CD4-positive, alpha-beta T cell treated with Interleukin-10 for 1 hour (primary cell): ENCODE data around the gene ACADM.
A peak's percentile ranks its signal among the peaks of the same experiment; 100 is the strongest.
"Not testable (repeated sequence)": the region's sequence is repeated elsewhere in the genome, so short reads cannot be mapped to it uniquely, and the experiment has no call there.

ENCODE experiments used
- DNase-seq: peaks from one replicate; pipeline ENCODE4 v3.0.0-alpha.2; 2020

The ACADM gene

DNA sequence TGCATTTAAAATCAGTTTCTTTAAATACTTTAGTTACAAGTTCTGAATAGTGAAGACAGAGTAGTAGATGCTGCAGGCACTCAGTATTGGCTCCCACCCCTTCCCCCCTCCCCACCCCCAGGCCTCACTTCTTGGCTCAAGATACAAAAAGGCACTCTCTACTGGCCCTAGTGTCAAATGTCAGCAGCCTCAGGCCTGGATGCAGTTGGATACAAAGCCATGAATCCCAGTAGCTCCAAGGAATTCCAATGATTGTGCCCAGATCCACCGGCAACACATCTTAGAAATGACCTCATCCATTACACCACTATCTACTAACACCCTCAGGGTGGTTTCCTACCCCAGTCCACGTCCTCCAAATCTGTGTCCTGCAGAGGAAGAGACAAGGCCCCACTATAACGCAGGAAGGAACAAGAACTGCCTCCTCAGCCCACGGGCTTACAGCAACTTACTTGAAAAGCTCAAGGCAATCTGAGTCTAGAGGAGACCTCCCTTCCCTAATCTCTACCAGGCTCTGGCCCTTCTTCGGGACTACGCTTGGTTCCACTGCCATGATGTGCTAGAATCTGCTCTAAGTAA lies 17.6 kb downstream of the ACADM start:
- no peak for DNase-seq

DNA sequence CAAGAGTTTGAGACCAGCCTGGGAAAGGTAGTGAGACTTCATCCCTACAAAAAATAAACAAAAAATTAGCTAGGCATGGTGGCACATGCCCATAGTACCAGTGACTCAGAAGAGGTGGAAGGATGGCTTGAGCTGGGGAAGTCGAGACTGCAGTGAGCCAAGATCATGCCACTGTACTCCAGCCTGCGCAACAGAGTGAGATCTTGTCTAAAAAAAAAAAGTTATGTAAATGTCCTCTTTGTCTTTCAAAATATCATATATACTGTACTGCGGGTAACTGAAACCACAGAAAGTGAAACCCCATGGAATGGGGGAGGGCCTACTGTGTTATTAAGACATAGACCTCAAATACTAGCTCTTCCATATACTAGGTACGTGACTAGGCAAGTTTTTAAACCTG lies 20.8 kb downstream of the ACADM start:
- DNase-seq, result no peak

DNA sequence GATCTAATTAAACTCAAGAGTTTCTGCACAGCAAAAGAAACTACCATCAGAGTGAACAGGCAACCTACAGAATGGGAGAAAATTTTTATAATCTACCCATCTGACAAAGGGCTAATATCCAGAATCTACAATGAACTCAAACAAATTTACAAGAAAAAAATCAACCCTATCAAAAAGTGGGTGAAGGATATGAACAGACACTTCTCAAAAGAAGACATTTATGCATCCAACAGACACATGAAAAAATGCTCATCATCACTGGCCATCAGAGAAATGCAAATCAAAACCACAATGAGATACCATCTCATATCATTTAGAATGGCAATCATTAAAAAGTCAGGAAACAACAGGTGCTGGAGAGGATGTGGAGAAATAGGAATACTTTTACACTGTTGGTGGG lies 32.7 kb downstream of the ACADM start:
- not testable (repeated sequence) for DNase-seq

DNA sequence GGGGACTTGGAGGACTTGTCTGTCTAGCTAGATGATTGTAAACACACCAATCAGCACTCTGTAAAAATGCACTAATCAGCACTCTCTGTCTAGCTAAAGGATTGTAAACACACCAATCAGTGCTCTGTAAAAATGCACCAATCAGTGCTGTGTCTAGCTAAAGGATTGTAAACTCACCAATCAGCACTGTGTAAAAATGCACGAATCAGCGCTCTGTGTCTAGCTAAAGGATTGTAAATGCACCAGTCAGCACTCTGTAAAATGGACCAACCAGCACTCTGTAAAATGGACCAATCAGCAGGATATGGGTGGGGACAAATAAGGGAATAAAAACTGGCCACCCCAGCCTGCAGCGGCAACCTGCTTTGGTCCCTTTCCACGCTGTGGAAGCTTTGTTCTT lies 34.0 kb downstream of the ACADM start:
- not testable (repeated sequence) for DNase-seq

DNA sequence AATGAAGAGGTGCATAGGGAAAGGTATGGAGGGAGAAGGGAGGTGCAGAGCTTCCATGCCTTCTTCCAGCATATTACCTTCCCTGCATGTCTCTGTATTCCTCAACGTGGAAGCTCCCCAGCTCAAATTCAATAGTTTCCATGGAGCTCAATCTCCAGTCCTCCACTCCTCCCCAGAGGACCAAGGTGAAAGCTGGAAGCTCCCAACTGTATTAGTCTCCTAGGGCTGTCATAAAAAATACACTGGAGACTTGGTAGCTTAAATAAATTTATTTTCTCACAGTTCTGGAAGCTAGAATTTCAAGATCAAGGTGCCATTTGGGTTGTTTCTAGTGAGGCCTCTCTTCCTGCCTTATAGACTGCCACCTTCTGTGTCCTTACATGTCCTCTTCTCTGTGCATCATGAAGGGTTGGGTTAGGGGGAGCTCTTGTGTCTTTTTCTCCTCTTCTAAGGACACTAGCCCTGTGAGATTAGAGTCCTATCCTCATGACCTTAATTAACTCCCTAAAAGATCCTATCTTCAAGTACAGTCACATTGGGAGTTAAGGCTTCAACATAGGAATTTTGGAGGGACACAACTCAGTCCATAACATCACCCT lies 39.6 kb downstream of the ACADM start:
- no peak for DNase-seq

DNA sequence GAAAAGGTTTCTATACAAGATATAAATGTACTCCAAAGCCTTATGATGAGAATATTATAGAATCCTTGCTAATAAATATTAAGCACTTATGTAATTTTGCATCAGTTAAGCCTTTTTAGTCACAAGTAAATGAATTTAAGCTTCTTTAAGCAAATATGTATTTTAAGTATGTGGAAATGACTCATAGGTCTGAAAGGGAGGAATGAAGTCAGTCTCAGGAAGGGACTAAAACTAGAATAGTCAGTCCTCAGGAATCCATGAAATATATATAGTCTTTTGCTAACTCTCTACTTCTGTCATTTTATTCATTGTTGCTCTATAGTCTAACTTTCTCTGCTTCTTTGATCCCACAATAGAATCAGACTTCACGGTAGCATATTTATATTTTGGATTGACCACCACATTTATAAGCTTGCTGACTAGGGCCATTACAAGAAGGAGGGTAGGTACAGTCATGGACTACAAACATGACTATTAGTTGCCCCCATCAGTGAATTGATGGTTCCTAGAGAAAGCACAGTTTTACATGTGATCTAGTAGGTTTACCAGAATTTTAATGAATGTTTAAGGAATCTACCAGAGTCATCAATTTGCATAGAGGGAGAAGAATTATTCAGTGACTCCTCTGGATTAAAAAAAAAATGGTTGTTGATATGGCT lies 41.3 kb downstream of the ACADM start:
- no peak for DNase-seq

DNA sequence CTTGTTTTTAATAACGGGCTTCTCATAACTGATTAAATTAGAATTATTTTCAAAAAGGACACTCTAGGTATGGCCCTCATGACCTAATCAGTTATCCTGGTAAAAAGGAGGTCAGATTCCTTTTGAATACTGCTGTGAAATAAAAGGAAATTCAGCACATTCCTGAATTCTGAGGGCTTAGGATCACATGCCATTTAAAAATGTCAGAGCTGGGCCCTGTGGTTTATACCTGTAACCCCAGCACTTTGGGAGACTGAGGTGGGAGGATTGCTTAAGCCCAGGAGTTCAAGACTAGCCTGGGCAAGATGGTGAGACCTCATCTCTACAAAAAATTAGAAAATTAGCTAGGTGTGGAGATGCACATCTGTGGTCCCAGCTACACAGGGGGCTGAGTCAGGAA lies 43.5 kb downstream of the ACADM start:
- no peak for DNase-seq

- no peak for DNase-seq
These were observed 46.3 kb downstream of the ACADM start for GRCh38 chr1:75770761-75771160.

DNA sequence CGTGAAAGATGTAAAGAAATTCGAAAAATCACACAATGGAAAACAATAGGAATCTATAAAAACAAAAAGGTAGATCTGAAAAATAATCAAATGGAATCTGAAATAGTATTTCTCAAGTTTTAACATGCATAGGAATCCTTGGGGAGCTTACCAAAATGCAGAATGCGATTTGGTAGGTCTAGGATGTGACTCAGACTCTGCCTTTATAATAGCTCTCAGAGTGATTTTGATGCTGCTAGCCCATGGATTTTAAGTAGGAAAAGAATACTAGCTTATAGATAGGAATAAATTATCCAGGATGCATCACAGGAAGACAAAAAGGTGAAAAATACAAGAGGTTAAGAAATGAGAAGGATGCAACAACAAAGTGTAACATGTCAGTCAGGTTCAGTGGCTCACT lies 47.5 kb downstream of the ACADM start:
- DNase-seq, result no peak

DNA sequence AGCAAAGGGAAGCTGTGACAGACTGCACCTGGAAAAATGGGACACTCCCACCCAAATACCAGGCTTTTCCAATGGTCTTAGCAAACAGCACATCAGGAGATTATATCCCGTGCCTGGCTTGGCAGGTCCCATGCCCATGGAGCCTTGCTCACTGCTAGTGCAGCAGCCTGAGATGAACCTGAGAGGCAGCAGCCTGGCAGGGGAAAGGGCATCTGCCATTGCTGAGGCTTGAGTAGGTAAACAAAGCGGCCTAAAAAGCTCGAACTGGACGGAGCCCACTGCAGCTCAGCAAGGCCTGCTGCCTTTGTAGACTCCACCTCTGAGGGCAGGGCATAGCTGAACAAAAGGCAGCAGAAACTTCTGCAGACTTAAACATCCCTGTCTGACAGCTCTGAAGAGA lies 53.3 kb downstream of the ACADM start:
- DNase-seq, result not testable (repeated sequence)

GRCh38 chr1:75778694-75779093 lies 54.2 kb downstream of the ACADM start:
- not testable (repeated sequence) for DNase-seq

DNA sequence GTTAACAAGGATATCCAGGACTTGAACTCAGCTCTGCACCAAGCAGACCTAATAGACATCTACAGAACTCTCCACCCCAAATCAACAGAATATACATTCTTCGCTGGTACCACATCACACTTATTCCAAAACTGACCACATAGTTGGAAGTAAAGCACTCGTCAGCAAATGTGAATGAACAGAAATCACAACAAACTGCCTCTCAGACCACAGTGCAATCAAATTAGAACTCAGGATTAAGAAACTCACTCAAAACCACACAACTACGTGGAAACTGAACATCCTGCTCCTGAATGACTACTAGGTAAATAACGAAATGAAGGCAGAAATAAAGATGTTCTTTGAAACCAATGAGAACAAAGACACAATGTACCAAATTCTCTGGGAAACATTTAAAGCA lies 55.7 kb downstream of the ACADM start:
- DNase-seq, result not testable (repeated sequence)

GRCh38 chr1:75783920-75784319 lies 59.4 kb downstream of the ACADM start:
- DNase-seq, result not testable (repeated sequence)

DNA sequence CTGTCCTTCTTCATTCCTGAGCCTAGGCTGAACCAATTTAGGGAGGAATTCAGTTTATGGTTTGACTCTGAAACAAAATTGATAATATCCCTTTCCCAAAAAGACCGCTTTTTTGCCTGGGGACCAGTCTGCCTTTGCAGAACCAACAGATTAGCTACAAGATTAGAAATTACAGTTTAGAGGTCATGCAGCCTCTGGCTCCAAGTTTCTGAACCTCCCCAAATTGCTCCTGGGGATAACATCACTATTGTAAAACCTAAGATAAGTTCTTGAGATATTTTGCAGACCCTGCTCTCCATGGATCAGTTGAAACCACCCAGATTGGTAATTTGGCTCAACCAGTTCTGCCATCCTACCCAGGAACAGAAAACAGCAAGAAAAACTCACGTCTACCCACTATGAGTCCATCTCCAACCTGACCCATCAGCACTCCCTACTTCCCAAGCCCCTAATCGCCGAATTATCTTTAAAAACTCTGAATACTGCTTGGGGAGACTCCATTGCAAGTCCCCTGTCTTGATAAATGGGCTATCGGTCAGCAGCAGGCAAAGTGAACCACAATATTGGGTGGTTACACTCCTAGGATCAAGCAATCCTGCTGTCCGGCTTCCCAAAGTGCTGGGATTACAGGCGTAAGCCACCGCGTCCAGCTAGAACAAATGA lies 60.9 kb downstream of the ACADM start:
- no peak for DNase-seq

DNA sequence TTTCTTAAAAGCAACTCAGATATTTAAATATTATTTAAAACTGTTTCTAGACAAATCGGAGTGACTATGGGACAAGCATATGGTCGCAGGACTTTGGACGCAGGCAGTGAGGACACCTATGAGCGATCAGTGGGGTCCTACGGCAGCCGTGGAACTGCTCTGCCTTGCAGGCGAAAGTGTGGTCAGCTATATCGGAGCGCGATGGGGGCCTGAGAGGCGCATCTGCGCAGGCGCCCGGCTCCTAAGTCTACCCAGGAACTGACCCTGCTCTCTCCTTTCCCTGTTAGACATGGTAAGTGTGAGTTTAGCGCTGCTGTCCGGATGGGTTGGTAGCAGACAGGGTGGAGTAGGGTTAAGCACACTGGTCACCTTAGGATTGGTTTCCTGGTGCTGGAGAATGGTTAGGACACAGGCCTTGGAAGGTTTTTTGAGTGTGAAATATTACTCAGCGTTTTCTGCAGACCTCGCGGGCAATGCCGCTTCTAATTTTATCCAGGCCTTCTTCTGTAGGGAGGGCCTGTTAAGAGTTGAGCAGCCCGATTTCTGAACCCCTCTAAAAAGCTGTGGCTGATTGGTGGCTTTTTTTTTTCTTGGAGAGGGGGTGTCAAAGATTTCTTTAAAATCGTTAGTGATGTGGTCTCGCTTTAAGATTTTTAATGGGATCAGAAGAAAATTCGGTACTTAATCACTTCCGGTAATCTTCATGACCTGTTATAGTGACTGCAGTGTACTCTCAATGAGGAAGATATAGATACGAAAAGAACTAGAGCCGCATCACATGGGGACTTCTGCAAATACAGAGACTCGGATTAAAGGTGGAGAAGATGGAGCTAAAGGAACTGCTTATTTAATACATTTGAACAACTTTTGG lies 61.7 kb downstream of the ACADM start, which contains the start of gene RABGGTB:
Gene RABGGTB, plus strand, starts transcription at position 274 of the 871 bp plus-strand sequence. Its CDS starts 16 bp downstream, at position 290.
- DNase-seq, result peak; percentile 96

GRCh38 chr1:75786901-75787493 lies 62.5 kb downstream of the ACADM start:
- DNase-seq, result no peak

DNA sequence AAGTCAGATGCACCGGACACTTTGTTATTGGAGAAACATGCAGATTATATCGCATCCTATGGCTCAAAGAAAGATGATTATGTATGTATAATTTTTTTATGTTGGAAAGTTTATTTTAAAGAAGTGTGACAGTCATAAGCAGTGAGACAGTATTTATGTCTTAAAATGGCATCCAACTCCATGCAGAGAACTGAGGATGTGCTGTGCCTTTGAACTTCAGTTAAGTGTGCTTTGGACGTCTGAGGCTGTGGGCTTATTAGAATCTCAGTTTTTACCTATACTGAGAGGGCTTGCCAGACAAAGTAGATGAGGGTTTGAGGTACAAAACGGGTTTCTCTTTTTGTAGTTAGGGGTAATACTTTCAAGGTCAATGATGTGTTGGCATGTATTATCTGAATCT lies 63.0 kb downstream of the ACADM start:
- DNase-seq, result peak; percentile 19

- no peak for DNase-seq
These were observed 65.5 kb downstream of the ACADM start for GRCh38 chr1:75789988-75790387.

- no peak for DNase-seq
These were observed 66.5 kb downstream of the ACADM start for GRCh38 chr1:75791022-75791421.

DNA sequence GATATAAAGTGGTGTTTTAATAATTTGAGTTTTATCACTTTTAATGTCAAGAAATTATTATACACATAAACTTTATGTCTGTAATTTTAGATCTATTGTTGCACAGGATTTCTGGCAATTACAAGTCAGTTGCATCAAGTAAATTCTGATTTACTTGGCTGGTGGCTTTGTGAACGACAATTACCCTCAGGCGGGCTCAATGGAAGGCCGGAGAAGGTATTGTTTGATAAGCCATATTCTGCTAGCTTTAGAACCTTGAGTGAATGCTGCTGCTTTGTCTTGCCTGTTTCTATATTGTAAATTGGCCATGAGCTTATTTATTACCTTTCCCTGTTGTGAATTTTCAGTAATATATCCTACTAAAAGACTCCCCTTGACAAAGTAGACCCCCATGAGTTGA lies 67.6 kb downstream of the ACADM start:
- DNase-seq, result no peak

DNA sequence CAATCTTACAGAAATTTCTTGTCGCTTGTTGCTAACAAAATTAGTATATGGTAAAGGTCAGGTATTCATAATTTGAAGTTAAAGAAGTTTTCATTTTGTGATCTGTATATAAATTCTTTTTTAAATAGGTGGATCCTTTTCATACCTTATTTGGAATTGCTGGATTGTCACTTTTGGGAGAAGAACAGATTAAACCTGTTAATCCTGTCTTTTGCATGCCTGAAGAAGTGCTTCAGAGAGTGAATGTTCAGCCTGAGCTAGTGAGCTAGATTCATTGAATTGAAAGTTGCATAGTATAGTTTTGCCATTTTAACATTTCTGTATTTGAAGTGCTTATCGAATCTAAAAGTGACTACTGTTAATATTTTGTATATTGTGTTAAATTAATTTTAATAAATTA lies 69.9 kb downstream of the ACADM start:
- no peak for DNase-seq

GRCh38 chr1:75795703-75796193 lies 71.2 kb downstream of the ACADM start:
- no peak for DNase-seq
